ENCODE measurements around the gene FANCE. TPM values are rescaled to one million over a fixed set of nuclear protein-coding genes. Genes with fewer than 3 reads are reported as not detected.

The FANCE gene
- total RNA-seq, 1 donor, result 16.6 TPM

GRCh38 chr6:35499372-35499771 is 47.2 kb downstream of the FANCE start:
- H3K9me3 ChIP-seq (ENCODE audit: low read depth, low read length), result no peaks in the 10 kb centered on the region
- peaks cover 19% of the 10 kb centered on the region for H3K79me2 ChIP-seq (ENCODE audit: insufficient read depth, low read length)
- H3K36me3 ChIP-seq (ENCODE audit: insufficient read depth, low read length), result no peaks in the 10 kb centered on the region
- H3K27me3 ChIP-seq (ENCODE audit: insufficient read depth, low read length), result peaks cover 6% of the 10 kb centered on the region
- TF ChIP-seq, protein P1, sequence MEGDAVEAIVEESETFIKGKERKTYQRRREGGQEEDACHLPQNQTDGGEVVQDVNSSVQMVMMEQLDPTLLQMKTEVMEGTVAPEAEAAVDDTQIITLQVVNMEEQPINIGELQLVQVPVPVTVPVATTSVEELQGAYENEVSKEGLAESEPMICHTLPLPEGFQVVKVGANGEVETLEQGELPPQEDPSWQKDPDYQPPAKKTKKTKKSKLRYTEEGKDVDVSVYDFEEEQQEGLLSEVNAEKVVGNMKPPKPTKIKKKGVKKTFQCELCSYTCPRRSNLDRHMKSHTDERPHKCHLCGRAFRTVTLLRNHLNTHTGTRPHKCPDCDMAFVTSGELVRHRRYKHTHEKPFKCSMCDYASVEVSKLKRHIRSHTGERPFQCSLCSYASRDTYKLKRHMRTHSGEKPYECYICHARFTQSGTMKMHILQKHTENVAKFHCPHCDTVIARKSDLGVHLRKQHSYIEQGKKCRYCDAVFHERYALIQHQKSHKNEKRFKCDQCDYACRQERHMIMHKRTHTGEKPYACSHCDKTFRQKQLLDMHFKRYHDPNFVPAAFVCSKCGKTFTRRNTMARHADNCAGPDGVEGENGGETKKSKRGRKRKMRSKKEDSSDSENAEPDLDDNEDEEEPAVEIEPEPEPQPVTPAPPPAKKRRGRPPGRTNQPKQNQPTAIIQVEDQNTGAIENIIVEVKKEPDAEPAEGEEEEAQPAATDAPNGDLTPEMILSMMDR (IDR thresholded peaks at IDR 0.05; ENCODE audit: extremely low read depth, low read depth, low read length), result no peak
- H4K20me1 ChIP-seq (ENCODE audit: insufficient read depth, low read length), result peaks cover 17% of the 10 kb centered on the region
- DNase-seq (ENCODE audit: insufficient read length, low spot score, missing footprints), result peak; percentile 63
- no peak overlapping the region for H2AFZ ChIP-seq (ENCODE audit: low read length)
- H3K4me1 ChIP-seq (ENCODE audit: insufficient read depth, low read length), result peaks cover 19% of the 10 kb centered on the region
- no peak overlapping the region for H3K4me3 ChIP-seq (ENCODE audit: insufficient read depth, low read length)
- no peak overlapping the region for H3K27ac ChIP-seq (ENCODE audit: low read depth, low read length)
- H3K4me2 ChIP-seq (ENCODE audit: insufficient read depth, low read length), result no peak overlapping the region

- Histone ChIP-seq H3K4me3 (ENCODE audit: insufficient read depth, low read length) (no peak overlapping the region), H4K20me1 (ENCODE audit: insufficient read depth, low read length) (peaks cover 5% of the 10 kb centered on the region), H3K36me3 (ENCODE audit: insufficient read depth, low read length) (no peaks in the 10 kb centered on the region), H3K4me1 (ENCODE audit: insufficient read depth, low read length) (peaks cover 9% of the 10 kb centered on the region), H3K9me3 (ENCODE audit: low read depth, low read length) (no peaks in the 10 kb centered on the region), H3K79me2 (ENCODE audit: insufficient read depth, low read length) (peaks cover 5% of the 10 kb centered on the region), H3K27ac (ENCODE audit: low read depth, low read length) (no peak overlapping the region), H3K27me3 (ENCODE audit: insufficient read depth, low read length) (peaks cover 13% of the 10 kb centered on the region), H3K4me2 (ENCODE audit: insufficient read depth, low read length) (no peak overlapping the region), H2AFZ (ENCODE audit: low read length) (peak overlapping the region; percentile 29)
- peak; percentile 91 for DNase-seq (ENCODE audit: insufficient read length, low spot score, missing footprints)
- TF ChIP-seq, protein P1 (IDR thresholded peaks at IDR 0.05; ENCODE audit: extremely low read depth, low read depth, low read length), result no peak
Measured at GRCh38 chr6:35500782-35501181, 48.6 kb downstream of the FANCE start.

DNA sequence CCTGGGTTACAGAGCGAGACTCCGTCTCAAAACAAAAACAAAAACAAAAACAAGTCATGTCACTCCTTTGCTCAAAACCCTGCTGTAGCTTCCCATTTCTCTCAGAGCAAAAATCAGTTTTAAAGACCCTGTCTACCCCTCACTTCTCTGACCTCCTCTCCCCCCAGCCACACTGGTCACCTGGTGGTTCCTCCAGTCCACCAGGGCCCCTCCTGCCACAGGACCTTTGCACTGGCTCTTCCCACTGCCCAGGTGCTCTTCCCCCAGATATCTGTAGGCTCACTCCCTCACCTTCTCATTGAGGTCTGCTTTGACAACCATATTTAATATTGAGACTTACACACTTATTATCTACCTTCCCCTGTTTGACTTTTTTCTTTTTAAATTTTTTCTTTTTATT is 49.6 kb downstream of the FANCE start:
- no peak overlapping the region for H3K27ac ChIP-seq (ENCODE audit: low read depth, low read length)
- no peak overlapping the region for H3K4me3 ChIP-seq (ENCODE audit: insufficient read depth, low read length)
- no peaks in the 10 kb centered on the region for H3K36me3 ChIP-seq (ENCODE audit: insufficient read depth, low read length)
- no peak overlapping the region for H2AFZ ChIP-seq (ENCODE audit: low read length)
- DNase-seq (ENCODE audit: insufficient read length, low spot score, missing footprints), result peak; percentile 36
- H3K9me3 ChIP-seq (ENCODE audit: low read depth, low read length), result no peaks in the 10 kb centered on the region
- H3K27me3 ChIP-seq (ENCODE audit: insufficient read depth, low read length), result peaks cover 21% of the 10 kb centered on the region
- H3K79me2 ChIP-seq (ENCODE audit: insufficient read depth, low read length), result no peaks in the 10 kb centered on the region
- TF ChIP-seq, protein P1 (IDR thresholded peaks at IDR 0.05; ENCODE audit: extremely low read depth, low read depth, low read length), result no peak
- peaks cover 6% of the 10 kb centered on the region for H3K4me1 ChIP-seq (ENCODE audit: insufficient read depth, low read length)
- H3K4me2 ChIP-seq (ENCODE audit: insufficient read depth, low read length), result no peak overlapping the region
- H4K20me1 ChIP-seq (ENCODE audit: insufficient read depth, low read length), result peaks cover 3% of the 10 kb centered on the region

- Histone ChIP-seq H3K4me1 (ENCODE audit: insufficient read depth, low read length) (peaks cover 6% of the 10 kb centered on the region), H3K27ac (ENCODE audit: low read depth, low read length) (no peak overlapping the region), H3K4me2 (ENCODE audit: insufficient read depth, low read length) (no peak overlapping the region), H3K4me3 (ENCODE audit: insufficient read depth, low read length) (no peak overlapping the region), H3K79me2 (ENCODE audit: insufficient read depth, low read length) (no peaks in the 10 kb centered on the region), H3K36me3 (ENCODE audit: insufficient read depth, low read length) (no peaks in the 10 kb centered on the region), H2AFZ (ENCODE audit: low read length) (no peak overlapping the region), H3K9me3 (ENCODE audit: low read depth, low read length) (no peaks in the 10 kb centered on the region), H4K20me1 (ENCODE audit: insufficient read depth, low read length) (peaks cover 3% of the 10 kb centered on the region), H3K27me3 (ENCODE audit: insufficient read depth, low read length) (peaks cover 27% of the 10 kb centered on the region)
- DNase-seq (ENCODE audit: insufficient read length, low spot score, missing footprints), result peak; percentile 37
- TF ChIP-seq, protein P1 (IDR thresholded peaks at IDR 0.05; ENCODE audit: extremely low read depth, low read depth, low read length), result no peak
Measured at GRCh38 chr6:35503534-35503933, 51.4 kb downstream of the FANCE start.
